ENCODE measurements around the gene NAT14. TPM values are rescaled to one million over a fixed set of nuclear protein-coding genes. Genes with fewer than 3 reads are reported as not detected.
A peak's percentile ranks its signal among the peaks of the same experiment; 100 is the strongest.

Gene NAT14
- total and polyA plus RNA-seq, 8 donors: 5.8 to 32.4 (median 8.1) TPM

- H3K27ac ChIP-seq: no peak overlapping the region
- no peak overlapping the region for H3K4me3 ChIP-seq
- H3K9me3 ChIP-seq: no peaks in the 10 kb centered on the region
- 74% methylated on average over 11 to 14 of the region's 14 CpGs for WGBS, 2 donors
- intact Hi-C loops (cut with DNase I): no loop called here
- H3K27me3 ChIP-seq: peaks cover 0 to 3% (median 0%) of the 10 kb centered on the region in 4 donors
- no peak for FAIRE-seq
- peaks cover 0 to 8% (median 0%) of the 10 kb centered on the region in 3 donors for H3K4me1 ChIP-seq
- DNase-seq: peak in 1 of 6 donors; percentile 78
- H3K36me3 ChIP-seq: no peaks in the 10 kb centered on the region
- no peak for TF ChIP-seq CTCF (IDR thresholded peaks at IDR 0.05)
- no peak for ATAC-seq
Observed at GRCh38 chr19:55456347-55456746, 28.6 kb upstream of the NAT14 start.

- intact Hi-C loops (cut with DNase I): no loop called here
- ATAC-seq (no peak), FAIRE-seq (no peak), DNase-seq (no peak)
- H3K27me3 ChIP-seq: no peaks in the 10 kb centered on the region
- H3K4me1 ChIP-seq: peaks cover 0 to 7% (median 5%) of the 10 kb centered on the region in 3 donors
- H3K4me3 ChIP-seq: no peak overlapping the region
- H3K27ac ChIP-seq: no peak overlapping the region
- no peaks in the 10 kb centered on the region for H3K9me3 ChIP-seq
- TF ChIP-seq CTCF (IDR thresholded peaks at IDR 0.05): no peak
- WGBS, 2 donors: 83 to 87% methylated on average over 16 of the region's 16 CpGs
- no peaks in the 10 kb centered on the region for H3K36me3 ChIP-seq
Observed at GRCh38 chr19:55457683-55458457, 27.1 kb upstream of the NAT14 start.

GRCh38 chr19:55459551-55459949, 25.4 kb upstream of the NAT14 start:
- DNase-seq: no peak
- TF ChIP-seq CTCF (IDR thresholded peaks at IDR 0.05): no peak
- Histone ChIP-seq H3K4me3 (no peak overlapping the region), H3K27ac (peak overlapping the region in 2 of 4 donors; percentile 16 to 90), H3K4me1 (peaks cover 0 to 7% (median 5%) of the 10 kb centered on the region in 3 donors), H3K9me3 (no peaks in the 10 kb centered on the region), H3K36me3 (no peaks in the 10 kb centered on the region), H3K27me3 (no peaks in the 10 kb centered on the region)
- intact Hi-C loops (cut with DNase I): no loop called here
- FAIRE-seq: no peak
- no peak for ATAC-seq
- 74 to 77% methylated on average over 8 of the region's 8 CpGs for WGBS, 2 donors

- ATAC-seq (no peak), DNase-seq (peak in 1 of 6 donors; percentile 35), FAIRE-seq (peak; percentile 26)
- Histone ChIP-seq H3K4me3 (peak overlapping the region in 2 of 4 donors; percentile 61 to 72), H3K4me1 (peaks cover 0 to 7% (median 5%) of the 10 kb centered on the region in 3 donors), H3K36me3 (no peaks in the 10 kb centered on the region), H3K9me3 (no peaks in the 10 kb centered on the region), H3K27ac (peak overlapping the region in 3 of 4 donors; percentile 16 to 90 (median 86)), H3K27me3 (no peaks in the 10 kb centered on the region)
- no peak for TF ChIP-seq CTCF (IDR thresholded peaks at IDR 0.05)
- 19 to 21% methylated on average over 16 of the region's 16 CpGs for WGBS, 2 donors
- intact Hi-C loops (cut with DNase I): no loop called here
Observed at GRCh38 chr19:55459950-55460657, 24.9 kb upstream of the NAT14 start.
